ENCODE results near the gene CCND3. TPM values are rescaled to one million over a fixed set of nuclear protein-coding genes. Genes with fewer than 3 reads are reported as not detected.

CCND3 gene
- polyA plus RNA-seq (ENCODE audit: insufficient read length in 4 of 4): 10 to 100 TPM; 24.3 to 31.4 (median 26.9) TPM

- peak; percentile 73 to 78 (median 76) for DNase-seq (ENCODE audit: low read depth in 4 of 4, low spot score in 3 of 4)
These were observed at the start of gene CCND3 for GRCh38 chr6:41941280-41942066. TSS of gene CCND3 (minus strand) at chr6:41941808. CDS start at chr6:41941649, 159 bp downstream.

DNA sequence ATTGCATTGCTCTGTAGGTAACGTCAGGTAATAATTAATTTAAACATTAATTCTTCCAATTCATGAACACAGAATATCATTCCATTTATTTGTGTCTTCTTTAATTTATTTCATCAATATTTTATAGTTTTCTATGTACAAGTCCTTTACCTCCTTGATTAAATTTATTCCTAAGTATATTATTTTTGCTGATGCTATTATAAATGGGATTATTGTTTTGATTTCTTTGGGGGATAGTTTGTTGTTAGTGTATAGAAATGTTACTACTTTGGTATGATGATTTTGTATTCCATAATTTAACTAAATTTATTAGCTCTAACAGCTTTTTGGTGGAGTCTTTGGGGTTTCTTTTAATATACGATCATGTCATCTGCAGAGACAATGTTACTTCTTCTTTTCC is 44.7 kb upstream of the CCND3 start:
- DNase-seq (ENCODE audit: low read depth in 4 of 4, low spot score in 3 of 4): no peak

DNA sequence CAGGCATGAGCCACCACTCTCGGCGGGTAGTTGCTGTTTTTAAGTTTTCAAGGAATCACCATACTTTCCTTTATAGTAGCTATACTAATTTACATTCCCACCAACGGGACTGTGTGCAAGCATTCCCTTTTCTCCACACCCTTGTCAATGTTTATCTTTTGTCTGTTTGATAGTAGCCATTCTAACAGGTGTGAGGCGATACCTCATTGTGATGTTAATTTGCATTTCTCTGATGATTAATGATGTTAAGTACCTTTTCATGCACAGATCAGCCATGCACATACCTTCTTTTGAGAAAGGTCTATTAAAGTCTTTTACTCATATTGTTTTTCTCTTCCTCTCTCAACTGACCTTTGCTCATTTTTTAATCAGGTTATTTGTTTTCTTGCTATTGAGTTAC is 43.0 kb upstream of the CCND3 start:
- DNase-seq (ENCODE audit: low read depth in 4 of 4, low spot score in 3 of 4): no peak

DNA sequence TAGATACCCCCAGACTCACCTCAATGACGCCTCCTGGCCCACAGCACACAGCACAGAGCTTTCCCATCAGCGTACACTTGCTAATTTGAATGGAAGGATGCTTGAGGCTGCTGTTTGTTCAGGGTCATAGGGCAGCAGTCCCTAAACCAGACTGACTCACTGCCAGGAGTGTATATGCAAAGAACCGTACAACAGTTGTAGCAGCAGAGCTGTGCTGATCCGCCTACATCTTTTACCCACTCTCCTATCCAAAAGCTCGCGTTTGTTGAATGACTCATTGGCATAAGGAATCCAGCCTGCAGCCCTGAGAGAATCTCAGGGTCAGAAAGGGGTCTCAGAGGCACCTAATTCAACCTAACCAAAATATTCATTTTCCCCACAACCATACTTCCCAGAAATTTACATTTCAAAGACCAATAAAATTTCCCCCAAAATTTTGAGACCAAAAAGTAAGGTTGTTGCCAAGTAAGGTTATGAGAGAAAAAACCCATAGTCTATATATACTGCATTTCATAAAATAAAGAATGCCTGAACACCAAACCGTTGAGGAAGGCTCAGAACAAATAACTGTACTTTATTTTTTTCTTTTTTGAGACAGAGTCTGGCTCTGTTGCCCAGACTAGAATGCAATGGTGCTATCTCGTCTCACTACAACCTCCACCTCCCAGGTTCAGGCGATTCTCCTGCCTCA is 35.3 kb upstream of the CCND3 start:
- no peak for DNase-seq (ENCODE audit: low read depth in 4 of 4, low spot score in 3 of 4)

- DNase-seq (ENCODE audit: low read depth in 4 of 4, low spot score in 3 of 4): no peak
These were observed 33.7 kb upstream of the CCND3 start for GRCh38 chr6:41975276-41975675.

DNA sequence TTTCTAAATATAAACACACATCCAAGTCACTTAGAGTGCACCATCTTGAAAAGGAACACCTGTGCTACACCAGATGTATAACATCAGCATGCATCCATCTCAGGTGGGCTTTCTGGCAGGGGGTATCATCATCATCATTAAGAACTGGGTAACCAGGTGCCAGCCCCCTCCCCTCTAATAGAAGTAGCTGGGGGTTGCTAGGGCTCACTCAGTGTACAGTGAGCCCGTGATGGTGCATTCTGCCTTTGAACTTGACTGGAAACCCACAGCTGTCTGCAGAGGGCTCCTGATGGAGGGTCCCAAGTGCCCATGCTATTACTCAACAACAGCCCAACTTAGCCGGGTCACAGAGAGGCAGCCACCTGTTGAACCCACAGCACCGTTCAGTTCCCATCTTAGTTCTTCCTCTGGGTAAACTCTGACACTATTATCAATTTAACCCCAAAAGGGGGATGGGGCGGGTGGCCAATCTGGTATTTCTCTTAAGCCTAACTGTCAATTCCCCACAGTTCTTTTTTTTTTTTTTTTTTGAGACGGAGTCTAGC is 32.7 kb upstream of the CCND3 start:
- no peak for DNase-seq (ENCODE audit: low read depth in 4 of 4, low spot score in 3 of 4)

DNA sequence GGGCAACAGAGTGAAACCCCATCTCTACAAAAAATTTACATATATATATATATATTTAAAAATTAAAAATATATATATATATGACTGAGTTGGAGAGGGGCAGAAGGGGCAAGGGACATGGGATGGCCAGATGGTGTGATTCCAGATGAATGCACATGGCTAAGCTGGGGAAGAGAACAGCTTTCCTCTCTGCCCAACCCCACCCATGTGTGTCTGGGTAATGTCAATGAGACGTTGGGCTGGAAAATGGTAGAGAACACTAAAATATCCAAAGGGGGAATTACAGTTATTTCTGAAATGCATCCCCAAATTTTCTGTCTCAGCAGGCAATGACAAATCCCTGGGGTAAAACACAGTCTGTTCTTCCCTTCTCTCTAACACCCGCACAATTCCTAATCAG is 31.2 kb upstream of the CCND3 start:
- no peak for DNase-seq (ENCODE audit: low read depth in 4 of 4, low spot score in 3 of 4)

- no peak for DNase-seq (ENCODE audit: low read depth in 4 of 4, low spot score in 3 of 4)
These were observed 28.8 kb upstream of the CCND3 start for GRCh38 chr6:41970436-41970846.

DNA sequence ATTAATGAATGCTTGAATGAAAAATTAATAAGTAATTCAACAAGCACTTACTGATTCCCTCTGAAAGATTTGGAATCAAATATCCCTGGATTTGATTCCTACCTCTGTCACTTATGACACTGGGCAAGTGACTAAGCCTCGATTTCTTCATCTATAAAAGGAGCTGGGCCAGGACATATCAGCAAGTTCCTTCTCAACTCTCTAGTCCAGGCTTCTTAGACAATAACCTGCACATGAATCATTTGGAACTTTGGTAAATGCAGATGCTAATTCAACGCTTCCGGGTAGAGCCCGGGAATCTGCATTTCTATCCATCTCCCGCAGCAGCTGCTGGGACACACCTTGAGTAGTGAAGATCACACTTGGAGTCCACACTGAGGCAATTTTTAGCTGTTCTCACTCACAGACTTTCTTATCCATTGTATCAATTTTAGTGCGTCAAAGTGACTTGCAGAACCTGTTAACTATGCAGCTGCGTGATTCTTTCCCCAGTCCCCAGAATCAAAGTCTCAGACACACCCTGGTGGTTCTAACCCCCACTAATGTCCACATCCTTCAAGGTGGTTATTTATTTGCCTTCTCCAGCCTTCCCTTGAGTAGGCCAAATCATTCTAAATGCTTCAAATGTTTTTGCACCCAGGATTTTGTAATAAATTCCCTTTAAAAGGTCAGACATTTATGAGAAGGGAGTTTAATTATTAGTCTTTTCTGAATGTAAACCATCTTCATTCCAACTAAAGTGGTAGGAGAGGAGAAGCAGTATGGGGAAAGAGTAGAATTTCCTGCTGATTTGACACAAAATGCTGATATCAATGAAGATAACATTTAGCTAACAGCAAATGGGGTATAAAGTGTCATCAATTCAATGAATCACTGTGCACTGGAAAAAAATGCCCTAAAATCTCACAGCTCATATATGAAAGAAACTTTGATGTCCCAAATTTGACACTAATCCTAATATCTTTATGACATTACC is 26.0 kb upstream of the CCND3 start:
- DNase-seq (ENCODE audit: low read depth in 4 of 4, low spot score in 3 of 4): no peak

GRCh38 chr6:41966961-41967311 is 25.3 kb upstream of the CCND3 start:
- DNase-seq (ENCODE audit: low read depth in 4 of 4, low spot score in 3 of 4): no peak

GRCh38 chr6:41966214-41966920 is 24.8 kb upstream of the CCND3 start:
- no peak for DNase-seq (ENCODE audit: low read depth in 4 of 4, low spot score in 3 of 4)

- no peak for DNase-seq (ENCODE audit: low read depth in 4 of 4, low spot score in 3 of 4)
These were observed 24.0 kb upstream of the CCND3 start for GRCh38 chr6:41965429-41966213.

GRCh38 chr6:41964201-41964887 is 22.7 kb upstream of the CCND3 start:
- no peak for DNase-seq (ENCODE audit: low read depth in 4 of 4, low spot score in 3 of 4)

- DNase-seq (ENCODE audit: low read depth in 4 of 4, low spot score in 3 of 4): no peak
These were observed 21.8 kb upstream of the CCND3 start for GRCh38 chr6:41963371-41963770.

DNA sequence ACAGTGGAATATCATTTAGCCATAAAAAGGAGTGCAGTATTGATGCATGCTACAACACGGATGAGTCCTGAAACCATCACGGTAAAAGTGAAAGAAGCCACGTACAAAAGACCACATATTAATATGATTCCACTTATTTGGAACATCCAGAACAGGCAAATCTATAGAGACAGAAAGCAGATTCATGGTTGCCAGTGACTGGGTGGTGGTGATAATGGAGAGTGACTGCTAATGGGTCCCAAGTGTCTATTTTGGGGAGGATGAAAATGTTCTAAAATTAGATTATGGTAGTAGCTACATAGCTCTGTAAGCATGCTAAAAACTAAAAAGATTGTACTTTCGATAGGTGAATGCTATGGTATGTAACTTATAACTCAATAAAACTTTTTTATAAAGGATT is 18.4 kb upstream of the CCND3 start:
- no peak for DNase-seq (ENCODE audit: low read depth in 4 of 4, low spot score in 3 of 4)

GRCh38 chr6:41958022-41958856 is 16.6 kb upstream of the CCND3 start:
- no peak for DNase-seq (ENCODE audit: low read depth in 4 of 4, low spot score in 3 of 4)

DNA sequence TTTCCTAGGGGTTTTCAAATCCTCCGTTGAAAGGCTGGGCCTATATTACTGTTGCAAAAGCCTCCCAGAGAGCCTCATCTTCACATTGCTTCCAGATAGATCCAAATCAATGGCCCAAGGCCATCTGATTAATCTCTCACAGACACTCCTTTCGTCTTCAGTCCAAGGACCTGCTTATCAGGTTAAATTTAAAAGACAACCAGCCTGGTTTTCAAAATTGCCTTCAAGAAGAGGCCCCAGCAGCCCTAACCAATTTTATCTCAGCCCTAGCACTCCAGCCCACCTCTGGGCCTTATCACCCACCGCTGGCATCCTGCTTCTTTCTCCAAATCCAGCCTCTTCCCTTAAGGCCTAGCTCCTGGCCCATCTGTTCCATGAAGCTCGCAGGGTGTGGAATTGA is 15.5 kb upstream of the CCND3 start:
- no peak for DNase-seq (ENCODE audit: low read depth in 4 of 4, low spot score in 3 of 4)

DNA sequence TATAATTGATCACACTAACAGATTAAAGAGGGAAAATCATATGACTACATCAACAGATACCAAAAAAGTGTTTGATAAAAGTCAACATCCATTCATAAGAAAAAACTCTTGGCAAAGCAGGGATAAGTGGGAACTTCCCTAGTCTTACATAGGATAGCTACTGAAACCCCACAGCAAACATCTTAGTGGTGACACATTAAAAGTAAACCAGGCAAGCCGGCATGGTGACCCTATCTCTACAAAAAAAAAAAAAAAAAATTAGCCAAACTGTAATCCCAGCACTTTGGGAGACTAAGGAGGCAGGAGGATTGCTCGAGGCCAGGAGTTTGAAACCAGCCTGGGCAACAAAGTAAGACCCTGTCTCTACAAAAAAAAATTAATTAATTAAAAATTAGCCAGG is 13.8 kb upstream of the CCND3 start:
- no peak for DNase-seq (ENCODE audit: low read depth in 4 of 4, low spot score in 3 of 4)
